GM13976 (cell line): ENCODE results near the gene PLCB2.

ENCODE experiments used
- DNase-seq: peaks from one replicate; pipeline ENCODE4 v3.0.0; 2012; ENCODE audit warnings: low spot score
- in situ Hi-C: fragments of 300-500 bp; cut with MboI; formaldehyde crosslinking; loops from one replicate; pipeline ENCODE4 v1.12.0; 2022; ENCODE audit warnings: low sequenced_read_pairs, mixed read lengths, inconsistent platforms; ENCODE audit not compliant: unreplicated experiment
- TF ChIP-seq, protein P1 (sequence below): IDR thresholded peaks from 2 replicates; pipeline ENCODE4 v1.5.1; 2012; ENCODE audit warnings: borderline replicate concordance, mild to moderate bottlenecking; ENCODE audit not compliant: insufficient read depth; ENCODE audit errors: extremely low read depth, missing control alignments, control extremely low read depth

Gene PLCB2

GRCh38 chr15:40274350-40275274, 33.1 kb downstream of the PLCB2 start:
- TF ChIP-seq, protein P1, sequence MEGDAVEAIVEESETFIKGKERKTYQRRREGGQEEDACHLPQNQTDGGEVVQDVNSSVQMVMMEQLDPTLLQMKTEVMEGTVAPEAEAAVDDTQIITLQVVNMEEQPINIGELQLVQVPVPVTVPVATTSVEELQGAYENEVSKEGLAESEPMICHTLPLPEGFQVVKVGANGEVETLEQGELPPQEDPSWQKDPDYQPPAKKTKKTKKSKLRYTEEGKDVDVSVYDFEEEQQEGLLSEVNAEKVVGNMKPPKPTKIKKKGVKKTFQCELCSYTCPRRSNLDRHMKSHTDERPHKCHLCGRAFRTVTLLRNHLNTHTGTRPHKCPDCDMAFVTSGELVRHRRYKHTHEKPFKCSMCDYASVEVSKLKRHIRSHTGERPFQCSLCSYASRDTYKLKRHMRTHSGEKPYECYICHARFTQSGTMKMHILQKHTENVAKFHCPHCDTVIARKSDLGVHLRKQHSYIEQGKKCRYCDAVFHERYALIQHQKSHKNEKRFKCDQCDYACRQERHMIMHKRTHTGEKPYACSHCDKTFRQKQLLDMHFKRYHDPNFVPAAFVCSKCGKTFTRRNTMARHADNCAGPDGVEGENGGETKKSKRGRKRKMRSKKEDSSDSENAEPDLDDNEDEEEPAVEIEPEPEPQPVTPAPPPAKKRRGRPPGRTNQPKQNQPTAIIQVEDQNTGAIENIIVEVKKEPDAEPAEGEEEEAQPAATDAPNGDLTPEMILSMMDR, result peak; percentile 100
- peak; percentile 90 for DNase-seq
- in situ Hi-C loops, result loop anchor here (5.0 to 25.0 kb wide), 3 partner anchors 52 to 487 kb away; partner anchors contain the start of gene FSIP1

- in situ Hi-C loops, result loop anchor here (5.0 to 25.0 kb wide), 3 partner anchors 51 to 486 kb away; partner anchors contain the start of gene FSIP1
- TF ChIP-seq, protein P1, result no peak
- no peak for DNase-seq
These were observed 34.3 kb downstream of the PLCB2 start for GRCh38 chr15:40273428-40273827.

- in situ Hi-C loops, result loop anchor here (5.0 to 25.0 kb wide), 3 partner anchors 50 to 485 kb away; partner anchors contain the start of gene FSIP1
- TF ChIP-seq, protein P1, result peak; percentile 13
- DNase-seq, result no peak
These were observed 35.2 kb downstream of the PLCB2 start for GRCh38 chr15:40272485-40273056.

GRCh38 chr15:40271685-40272484, 35.9 kb downstream of the PLCB2 start:
- in situ Hi-C loops, result loop anchor here (5.0 to 25.0 kb wide), 3 partner anchors 50 to 485 kb away; partner anchors contain the start of gene FSIP1

GRCh38 chr15:40270246-40270995, 37.3 kb downstream of the PLCB2 start:
- in situ Hi-C loops, result loop anchor here (5.0 to 25.0 kb wide), 3 partner anchors 48 to 483 kb away; partner anchors contain the start of gene FSIP1
- DNase-seq, result no peak
- TF ChIP-seq, protein P1, result no peak

More at GRCh38 chr15:40271685-40272484, 35.9 kb downstream of the PLCB2 start:
- DNase-seq, result no peak
- TF ChIP-seq, protein P1, result no peak
